Gastrocnemius medialis (tissue), 4 donors: ENCODE results near the gene FAM162A. TPM values are rescaled to one million over a fixed set of nuclear protein-coding genes. Genes with fewer than 3 reads are reported as not detected.

Experiments used
- ATAC-seq, 2 donors: fragments of 150-250 bp; one replicate each; pipeline ENCODE4 v1.9.1; 2016
- DNase-seq, 2 donors: peaks; one replicate each; pipeline ENCODE4 v3.0.0-alpha.2; 2019
- H3K27ac ChIP-seq, 4 donors: fragments of 200-600 bp; sonication (generic); 1 replicate in 1 of 4; 2 replicates in 3 of 4; pipeline ENCODE4 v1.5.1; 2016 to 2018; ENCODE audit warnings: mild to moderate bottlenecking in 2 of 4, moderate library complexity in 1 of 4
- H3K27me3 ChIP-seq, 3 donors: fragments of 200-600 bp; sonication (generic) in 2 of 3; 1 replicate in 1 of 3; 2 replicates in 2 of 3; pipeline versions ENCODE4 v1.5.1 to v1.6.0; 2016 to 2019; ENCODE audit warnings: mild to moderate bottlenecking in 1 of 3, moderate library complexity in 1 of 3
- H3K36me3 ChIP-seq, 2 donors: fragments of 200-600 bp; sonication (generic) in 1 of 2; one replicate each; pipeline ENCODE4 v1.5.1; 2017 to 2018
- H3K4me1 ChIP-seq, 2 donors: fragments of 200-600 bp; sonication (generic) in 1 of 2; one replicate each; pipeline ENCODE4 v1.5.1; 2016 to 2017; ENCODE audit warnings: mild to moderate bottlenecking in 2 of 2
- H3K4me3 ChIP-seq, 4 donors: fragments of 200-600 bp; sonication (generic) in 3 of 4; 1 replicate in 1 of 4; 2 replicates in 3 of 4; pipeline ENCODE4 v1.5.1; 2016 to 2019; ENCODE audit warnings: mild to moderate bottlenecking in 2 of 4
- H3K9me3 ChIP-seq, 3 donors: fragments of 200-600 bp; sonication (generic) in 2 of 3; 1 replicate in 1 of 3; 2 replicates in 2 of 3; pipeline ENCODE4 v1.5.1; 2016 to 2019
- CTCF ChIP-seq, 5 experiments: fragments of 450-650 bp in 3 of 5; fragments of 200-600 bp in 2 of 5; sonication (generic) in 2 of 5; IDR thresholded peaks in 4 of 5; conservative IDR thresholded peaks in 1 of 5; 1 replicate in 4 of 5; 2 replicates in 1 of 5; pipeline ENCODE4 v1.5.1; 2016 to 2019; ENCODE audit warnings: antibody characterized with exemption in 5 of 5, mild to moderate bottlenecking in 3 of 5, moderate library complexity in 3 of 5
- POLR2A ChIP-seq, 2 donors: fragments of 450-650 bp; IDR thresholded peaks; one replicate each; pipeline ENCODE4 v1.6.1; 2017; ENCODE audit warnings: antibody characterized with exemption in 2 of 2, mild to moderate bottlenecking in 2 of 2, moderate library complexity in 2 of 2
- in situ Hi-C, 4 donors: fragments of 200-750 bp; cut with MboI; loops; one replicate each; pipeline versions ENCODE4 v1.15.0 to v1.8.0; 2017; ENCODE audit warnings: low sequenced_read_pairs in 4 of 4
- intact Hi-C: fragments of 100-400 bp; cut with DNase I; formaldehyde crosslinking; loops from one replicate; pipeline ENCODE4 v1.15.1; 2023; ENCODE audit warnings: low total_unique reads
- total RNA-seq, 4 donors: library from RNA; depleted of rRNA; stranded (reverse); fragments of >200 nt; gene quantifications; one replicate each; pipeline versions ENCODE4 v1.1.0 to v1.2.3, GENCODE V29; 2016

The FAM162A gene
- total RNA-seq, 4 donors from 2014 or later = 18.8 to 52.4 (median 43.3) TPM

GRCh38 chr3:122355612-122356011 lies 28.4 kb upstream of the FAM162A start:
- intact Hi-C loops (no loop called here), in situ Hi-C loops (loop anchor here in 2 of 4 donors (25.0 kb wide), 1 partner anchor 818 kb away; the partner anchor contains the start of gene POLQ (in 2 of the 2))
- Histone ChIP-seq H3K9me3 (no peaks in the 10 kb centered on the region), H3K36me3 (peaks cover 0 to 15% of the 10 kb centered on the region in 2 donors), H3K4me1 (no peaks in the 10 kb centered on the region), H3K27ac (no peak overlapping the region), H3K27me3 (no peaks in the 10 kb centered on the region), H3K4me3 (no peak overlapping the region)
- DNase-seq (no peak), ATAC-seq (no peak)
- TF ChIP-seq CTCF (IDR thresholded peaks at IDR 0.05 in 4 of 5, conservative IDR thresholded peaks at IDR 0.05 in 1 of 5) (no peak), POLR2A (IDR thresholded peaks at IDR 0.05) (no peak)

GRCh38 chr3:122356402-122356801 lies 27.6 kb upstream of the FAM162A start:
- H3K4me3 ChIP-seq = no peak overlapping the region
- no peaks in the 10 kb centered on the region for H3K4me1 ChIP-seq
- no peak overlapping the region for H3K27ac ChIP-seq
- TF ChIP-seq CTCF (IDR thresholded peaks at IDR 0.05 in 4 of 5, conservative IDR thresholded peaks at IDR 0.05 in 1 of 5) (no peak), POLR2A (IDR thresholded peaks at IDR 0.05) (no peak)
- peaks cover 0 to 15% of the 10 kb centered on the region in 2 donors for H3K36me3 ChIP-seq
- DNase-seq (no peak), ATAC-seq (no peak)
- H3K9me3 ChIP-seq = no peaks in the 10 kb centered on the region
- in situ Hi-C loops (loop anchor here in 2 of 4 donors (25.0 kb wide), 1 partner anchor 819 kb away; the partner anchor contains the start of gene POLQ (in 2 of the 2)), intact Hi-C loops (no loop called here)
- H3K27me3 ChIP-seq = no peaks in the 10 kb centered on the region

- H3K4me3 ChIP-seq = no peak overlapping the region
- TF ChIP-seq POLR2A (IDR thresholded peaks at IDR 0.05) (no peak), CTCF (IDR thresholded peaks at IDR 0.05 in 4 of 5, conservative IDR thresholded peaks at IDR 0.05 in 1 of 5) (no peak)
- H3K27ac ChIP-seq = no peak overlapping the region
- in situ Hi-C loops = loop anchor here in 2 of 4 donors (25.0 kb wide), 1 partner anchor 821 kb away; the partner anchor contains the start of gene POLQ (in 2 of the 2)
- intact Hi-C loops = no loop called here
- DNase-seq = no peak
- no peaks in the 10 kb centered on the region for H3K9me3 ChIP-seq
- peaks cover 0 to 29% of the 10 kb centered on the region in 2 donors for H3K36me3 ChIP-seq
- no peaks in the 10 kb centered on the region for H3K27me3 ChIP-seq
- ATAC-seq = no peak
- no peaks in the 10 kb centered on the region for H3K4me1 ChIP-seq
These were observed 25.9 kb upstream of the FAM162A start for GRCh38 chr3:122357828-122358702.

GRCh38 chr3:122358703-122359032 lies 25.3 kb upstream of the FAM162A start:
- in situ Hi-C loops = loop anchor here in 2 of 4 donors (25.0 kb wide), 1 partner anchor 821 kb away; the partner anchor contains the start of gene POLQ (in 2 of the 2)
- ATAC-seq = no peak

More at GRCh38 chr3:122358703-122359032, 25.3 kb upstream of the FAM162A start:
- Histone ChIP-seq H3K27me3 (no peaks in the 10 kb centered on the region), H3K4me1 (no peaks in the 10 kb centered on the region), H3K9me3 (no peaks in the 10 kb centered on the region), H3K4me3 (no peak overlapping the region), H3K27ac (no peak overlapping the region), H3K36me3 (peaks cover 0 to 33% of the 10 kb centered on the region in 2 donors)
- TF ChIP-seq CTCF (IDR thresholded peaks at IDR 0.05 in 4 of 5, conservative IDR thresholded peaks at IDR 0.05 in 1 of 5) (no peak), POLR2A (IDR thresholded peaks at IDR 0.05) (no peak)
- intact Hi-C loops = no loop called here
- no peak for DNase-seq
